GM08714 (cell line): ENCODE measurements around the gene MXRA7.
A peak's percentile ranks its signal among the peaks of the same experiment; 100 is the strongest.
"Not testable (repeated sequence)": the region's sequence is repeated elsewhere in the genome, so short reads cannot be mapped to it uniquely, and the experiment has no call there.

Experiments
- H3K4me3 ChIP-seq: fragments of 200-500 bp; sonication (Bioruptor generic); 2 replicates; pipeline ENCODE4 v1.5.1; 2014; ENCODE audit warnings: mild to moderate bottlenecking, low read length, inconsistent platforms
- ZNF274 ChIP-seq: IDR thresholded peaks from 2 replicates; pipeline ENCODE4 v1.6.1; 2012; ENCODE audit warnings: mild to moderate bottlenecking, low read depth, low read length

MXRA7 gene

GRCh38 chr17:76726776-76727718, 16.3 kb upstream of the MXRA7 start, which contains the start of gene METTL23:
Gene METTL23, plus strand, starts transcription at chr17:76726839. Its CDS starts 2,872 bp downstream, at chr17:76729711.
- TF ChIP-seq ZNF274, result no peak
- peak within 1 kb of the TSS; percentile 93 for H3K4me3 ChIP-seq

- TF ChIP-seq ZNF274, result no peak
- H3K4me3 ChIP-seq, result peak within 1 kb of the TSS; percentile 93
Observed at GRCh38 chr17:76726231-76726775, 15.5 kb upstream of the MXRA7 start, which contains the start of gene JMJD6. Gene JMJD6, minus strand, starts transcription at chr17:76726606. Its CDS starts 131 bp downstream, at chr17:76726475.

GRCh38 chr17:76725580-76726230, 14.9 kb upstream of the MXRA7 start:
- TF ChIP-seq ZNF274, result no peak
- H3K4me3 ChIP-seq, result peak overlapping the region; percentile 93

GRCh38 chr17:76723812-76724211, 13.0 kb upstream of the MXRA7 start:
- TF ChIP-seq ZNF274, result no peak
- H3K4me3 ChIP-seq, result no peak overlapping the region

- H3K4me3 ChIP-seq, result not testable (repeated sequence)
Observed at GRCh38 chr17:76722977-76723376, 12.2 kb upstream of the MXRA7 start.

- TF ChIP-seq ZNF274, result no peak
- H3K4me3 ChIP-seq, result no peak overlapping the region
Observed at GRCh38 chr17:76722279-76722678, 11.5 kb upstream of the MXRA7 start.

GRCh38 chr17:76721463-76721862, 10.7 kb upstream of the MXRA7 start:
- no peak for TF ChIP-seq ZNF274
- no peak overlapping the region for H3K4me3 ChIP-seq

GRCh38 chr17:76720941-76721340, 10.2 kb upstream of the MXRA7 start:
- no peak for TF ChIP-seq ZNF274

GRCh38 chr17:76720211-76720610, 9.4 kb upstream of the MXRA7 start:
- H3K4me3 ChIP-seq, result no peak overlapping the region
- TF ChIP-seq ZNF274, result no peak

More at GRCh38 chr17:76720941-76721340, 10.2 kb upstream of the MXRA7 start:
- H3K4me3 ChIP-seq, result no peak overlapping the region

- no peak for TF ChIP-seq ZNF274
- H3K4me3 ChIP-seq, result no peak overlapping the region
Observed at GRCh38 chr17:76718516-76718915, 7.8 kb upstream of the MXRA7 start.

GRCh38 chr17:76716839-76717215, 6.1 kb upstream of the MXRA7 start:
- no peak overlapping the region for H3K4me3 ChIP-seq
- TF ChIP-seq ZNF274, result no peak

- H3K4me3 ChIP-seq, result no peak overlapping the region
- TF ChIP-seq ZNF274, result no peak
Observed at GRCh38 chr17:76716146-76716838, 5.5 kb upstream of the MXRA7 start.

GRCh38 chr17:76715496-76715830, 4.7 kb upstream of the MXRA7 start:
- no peak for TF ChIP-seq ZNF274

GRCh38 chr17:76714822-76715495, 4.2 kb upstream of the MXRA7 start:
- no peak for TF ChIP-seq ZNF274
- no peak overlapping the region for H3K4me3 ChIP-seq

More at GRCh38 chr17:76715496-76715830, 4.7 kb upstream of the MXRA7 start:
- no peak overlapping the region for H3K4me3 ChIP-seq
